CD8-positive, alpha-beta memory T cell (primary cell): ENCODE measurements around the gene BECN2. TPM values are rescaled to one million over a fixed set of nuclear protein-coding genes. Genes with fewer than 3 reads are reported as not detected.

Experiments used
- CTCF ChIA-PET: fragments of 350-600 bp; sonication (Branson Sonifier 250); formaldehyde crosslinking; loops from one replicate; lab custom pipeline; 2021; ENCODE audit warnings: antibody characterized with exemption; lab: Charles Lee
- POLR2A ChIA-PET: fragments of 350-600 bp; sonication (Branson Sonifier 250); formaldehyde crosslinking; loops from one replicate; lab custom pipeline; 2021; ENCODE audit warnings: antibody characterized with exemption; lab: Charles Lee
- DNase-seq, 5 donors: peaks; one replicate each; pipeline versions ENCODE4 v3.0.0 to v3.0.0-alpha.2; 2020 to 2022; ENCODE audit warnings: mixed read lengths in 1 of 5
- H3K27ac ChIP-seq: one replicate; pipeline ENCODE4 v1.7.0; 2013; ENCODE audit warnings: low read depth, mild to moderate bottlenecking, low read length, moderate library complexity
- H3K27me3 ChIP-seq: 2 replicates; pipeline ENCODE4 v1.7.0; 2013; ENCODE audit warnings: low read length, mild to moderate bottlenecking; ENCODE audit not compliant: insufficient read depth, poor library complexity, severe bottlenecking
- H3K36me3 ChIP-seq: 2 replicates; pipeline ENCODE4 v1.7.0; 2013; ENCODE audit warnings: mild to moderate bottlenecking, low read length, moderate library complexity; ENCODE audit not compliant: insufficient read depth
- H3K4me1 ChIP-seq: 2 replicates; pipeline ENCODE4 v1.7.0; 2013; ENCODE audit warnings: mild to moderate bottlenecking, low read length, moderate library complexity; ENCODE audit not compliant: insufficient read depth
- H3K4me3 ChIP-seq: 2 replicates; pipeline ENCODE4 v1.7.0; 2013; ENCODE audit warnings: mild to moderate bottlenecking, low read length
- H3K9me3 ChIP-seq: 2 replicates; pipeline ENCODE4 v1.7.0; 2013; ENCODE audit warnings: mild to moderate bottlenecking, low read length
- H3K27ac Mint-ChIP-seq, 8 donors: one replicate each; pipeline ENCODE4 v1.8.0; 2020 to 2021; ENCODE audit warnings: mixed read lengths in 8 of 8, mild to moderate bottlenecking in 6 of 8, inconsistent platforms in 3 of 8, moderate library complexity in 3 of 8
- H3K27me3 Mint-ChIP-seq, 2 donors: one replicate each; pipeline ENCODE4 v1.8.0; 2020 to 2021; ENCODE audit warnings: mixed read lengths in 2 of 2, mild to moderate bottlenecking in 1 of 2, moderate library complexity in 1 of 2
- H3K36me3 Mint-ChIP-seq, 3 donors: one replicate each; pipeline ENCODE4 v1.8.0; 2020 to 2021; ENCODE audit warnings: mixed read lengths in 3 of 3, inconsistent platforms in 1 of 3, mild to moderate bottlenecking in 1 of 3
- H3K4me1 Mint-ChIP-seq, 3 donors: one replicate each; pipeline ENCODE4 v1.8.0; 2020 to 2021; ENCODE audit warnings: mixed read lengths in 3 of 3, inconsistent platforms in 1 of 3, mild to moderate bottlenecking in 1 of 3
- H3K4me3 Mint-ChIP-seq, 7 donors: one replicate each; pipeline ENCODE4 v1.8.0; 2020 to 2021; ENCODE audit warnings: mixed read lengths in 7 of 7, mild to moderate bottlenecking in 6 of 7, moderate library complexity in 4 of 7, inconsistent platforms in 2 of 7
- H3K9me3 Mint-ChIP-seq, 5 donors: one replicate each; pipeline ENCODE4 v1.8.0; 2020 to 2022; ENCODE audit warnings: mixed read lengths in 5 of 5, mild to moderate bottlenecking in 3 of 5, moderate library complexity in 2 of 5, inconsistent platforms in 1 of 5
- polyA plus RNA-seq: library from polyadenylated mRNA; unstranded; fragments of 300-500 nt; fragmentation: Illumina TruSeq; gene quantifications from one replicate; pipeline ENCODE4 v1.2.3, GENCODE V29; 2021
- total RNA-seq, 2 experiments: library from RNA; stranded (reverse); gene quantifications; one replicate each; pipeline ENCODE4 v1.2.3, GENCODE V29; 2021

Gene BECN2
- total and polyA plus RNA-seq, 3 experiments from 2014 or later: not detected

DNA sequence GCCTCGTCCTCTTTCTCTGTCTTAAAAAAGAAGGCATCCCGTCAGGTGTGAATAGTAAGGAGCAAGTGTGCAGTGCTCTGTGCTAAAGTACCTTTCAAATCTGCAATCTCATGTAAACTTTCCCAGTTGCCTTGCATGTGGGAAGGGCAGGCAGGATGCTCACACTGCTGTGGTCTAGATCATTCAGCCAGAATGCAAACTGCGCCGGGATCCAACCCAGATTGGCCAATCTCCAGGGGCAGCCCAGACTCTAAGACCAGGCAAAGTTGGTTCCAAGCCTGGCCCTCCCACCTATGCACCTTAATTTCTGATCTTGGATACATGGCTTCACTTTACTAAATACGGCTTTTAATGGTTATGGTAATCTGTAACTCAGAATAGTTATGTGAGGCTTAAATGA lies 44.5 kb downstream of the BECN2 start:
- H3K36me3 Mint-ChIP-seq: no peaks in the 10 kb centered on the region
- no peak overlapping the region for H3K4me3 Mint-ChIP-seq
- H3K9me3 Mint-ChIP-seq: no peaks in the 10 kb centered on the region
- ChIA-PET POLR2A (no interaction called here), CTCF (no interaction called here)
- no peaks in the 10 kb centered on the region for H3K36me3 ChIP-seq
- no peak overlapping the region for H3K27ac ChIP-seq
- no peak overlapping the region for H3K4me3 ChIP-seq
- peaks cover 3 to 6% (median 6%) of the 10 kb centered on the region in 3 donors for H3K4me1 Mint-ChIP-seq
- H3K27me3 ChIP-seq: no peaks in the 10 kb centered on the region
- H3K9me3 ChIP-seq: no peaks in the 10 kb centered on the region
- H3K27me3 Mint-ChIP-seq: peaks cover 3 to 14% of the 10 kb centered on the region in 2 donors
- H3K27ac Mint-ChIP-seq: no peak overlapping the region
- H3K4me1 ChIP-seq: no peaks in the 10 kb centered on the region
- no peak for DNase-seq

- ChIA-PET POLR2A (no interaction called here), CTCF (no interaction called here)
- no peaks in the 10 kb centered on the region for H3K36me3 Mint-ChIP-seq
- H3K9me3 Mint-ChIP-seq: no peaks in the 10 kb centered on the region
- Histone ChIP-seq H3K4me1 (no peaks in the 10 kb centered on the region), H3K27me3 (no peaks in the 10 kb centered on the region), H3K27ac (no peak overlapping the region), H3K36me3 (no peaks in the 10 kb centered on the region), H3K9me3 (no peaks in the 10 kb centered on the region), H3K4me3 (no peak overlapping the region)
- H3K4me3 Mint-ChIP-seq: no peak overlapping the region
- DNase-seq: no peak
- H3K27ac Mint-ChIP-seq: no peak overlapping the region
- peaks cover 3 to 6% (median 6%) of the 10 kb centered on the region in 3 donors for H3K4me1 Mint-ChIP-seq
- peaks cover 3 to 14% of the 10 kb centered on the region in 2 donors for H3K27me3 Mint-ChIP-seq
These were observed 44.9 kb downstream of the BECN2 start for GRCh38 chr1:242002510-242002909.

GRCh38 chr1:242004751-242005495 lies 47.4 kb downstream of the BECN2 start:
- Mint-ChIP-seq H3K9me3 (peaks cover 0 to 2% (median 0%) of the 10 kb centered on the region in 5 donors), H3K27ac (peak overlapping the region in 1 of 8 donors; percentile 94), H3K36me3 (no peaks in the 10 kb centered on the region), H3K27me3 (peaks cover 2 to 11% of the 10 kb centered on the region in 2 donors), H3K4me3 (no peak overlapping the region), H3K4me1 (no peaks in the 10 kb centered on the region)
- Histone ChIP-seq H3K4me3 (no peak overlapping the region), H3K4me1 (no peaks in the 10 kb centered on the region), H3K27me3 (no peaks in the 10 kb centered on the region), H3K27ac (no peak overlapping the region), H3K36me3 (no peaks in the 10 kb centered on the region), H3K9me3 (no peaks in the 10 kb centered on the region)
- ChIA-PET POLR2A (no interaction called here), CTCF (interaction anchor here (1.0 kb wide), 1 partner anchor 10 kb away, joined by 3 read pairs; no protein-coding TSS in a partner anchor)
- no peak for DNase-seq

DNA sequence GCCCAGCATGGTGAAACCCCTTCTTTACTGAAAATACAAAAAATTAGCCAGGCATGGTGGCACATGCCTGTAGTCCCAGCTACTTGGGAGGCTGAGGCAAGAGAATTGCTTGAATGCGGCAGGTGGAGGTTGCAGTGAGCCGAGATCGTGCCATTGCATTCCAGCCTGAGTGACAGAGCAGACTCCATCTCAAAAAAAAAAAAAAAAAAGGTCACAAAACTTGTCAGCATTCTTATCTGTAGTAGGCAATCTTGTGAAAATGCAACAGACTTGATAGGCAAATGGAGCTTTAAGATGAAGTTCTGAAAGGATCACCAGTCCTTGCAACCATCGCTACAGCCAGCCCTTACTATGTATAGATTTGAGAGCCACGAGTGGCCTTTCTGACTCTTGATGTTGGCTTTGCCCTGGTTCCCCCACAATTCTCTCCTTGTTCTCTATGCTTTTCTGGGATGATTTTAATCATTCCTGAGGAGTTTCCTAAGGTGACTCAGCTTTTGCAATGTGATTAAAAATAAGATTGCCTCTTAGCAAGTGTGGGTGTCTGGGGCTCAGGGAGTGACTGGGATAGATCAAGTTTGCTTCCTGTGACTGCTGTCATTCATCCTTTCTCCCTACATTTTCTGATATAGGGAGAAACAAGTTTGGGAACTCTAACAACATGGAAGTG lies 48.4 kb downstream of the BECN2 start:
- no peaks in the 10 kb centered on the region for H3K9me3 ChIP-seq
- Mint-ChIP-seq H3K4me3 (no peak overlapping the region), H3K9me3 (peaks cover 0 to 2% (median 0%) of the 10 kb centered on the region in 5 donors), H3K36me3 (no peaks in the 10 kb centered on the region), H3K4me1 (no peaks in the 10 kb centered on the region), H3K27ac (no peak overlapping the region), H3K27me3 (peaks cover 2 to 10% of the 10 kb centered on the region in 2 donors)
- H3K4me1 ChIP-seq: no peaks in the 10 kb centered on the region
- no peaks in the 10 kb centered on the region for H3K27me3 ChIP-seq
- ChIA-PET CTCF (no interaction called here), POLR2A (no interaction called here)
- no peaks in the 10 kb centered on the region for H3K36me3 ChIP-seq
- no peak overlapping the region for H3K4me3 ChIP-seq
- no peak for DNase-seq
- H3K27ac ChIP-seq: no peak overlapping the region

DNA sequence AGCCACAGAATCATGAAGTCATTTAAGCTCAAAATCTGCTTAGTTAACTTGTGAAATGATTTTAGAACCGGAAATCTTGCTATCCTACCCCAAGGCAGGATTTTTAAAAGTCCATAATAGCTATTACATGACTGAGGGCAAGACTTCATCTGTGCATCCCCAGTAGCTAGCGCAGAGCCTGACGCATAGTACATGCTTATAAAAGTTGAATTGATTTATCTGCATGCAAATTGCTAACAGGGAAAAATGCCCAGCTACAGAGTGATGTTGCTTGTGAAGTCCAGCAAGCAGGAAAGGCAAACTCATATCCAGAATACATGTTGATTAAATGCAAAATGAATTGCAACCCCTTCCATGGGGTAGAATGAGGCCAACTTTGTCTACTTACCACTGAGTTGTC lies 49.4 kb downstream of the BECN2 start:
- Mint-ChIP-seq H3K36me3 (no peaks in the 10 kb centered on the region), H3K27me3 (peaks cover 2 to 7% of the 10 kb centered on the region in 2 donors), H3K4me3 (no peak overlapping the region), H3K4me1 (no peaks in the 10 kb centered on the region), H3K27ac (no peak overlapping the region), H3K9me3 (peaks cover 0 to 2% (median 0%) of the 10 kb centered on the region in 5 donors)
- Histone ChIP-seq H3K27ac (no peak overlapping the region), H3K4me3 (no peak overlapping the region), H3K9me3 (no peaks in the 10 kb centered on the region), H3K36me3 (no peaks in the 10 kb centered on the region), H3K4me1 (no peaks in the 10 kb centered on the region), H3K27me3 (no peaks in the 10 kb centered on the region)
- CTCF ChIA-PET: interaction anchor here (1.0 kb wide), 1 partner anchor 8 kb away, joined by 6 read pairs; the partner anchor contains the start of gene MAP1LC3C
- no peak for DNase-seq
- POLR2A ChIA-PET: no interaction called here

Other genes with a start within 250 kb of the BECN2 start
- 10 to 100 TPM; 65.8 to 76.1 TPM for gene EXO1, start 109.6 kb upstream of the BECN2 start, total RNA-seq
- 0.49 TPM for gene EXO1, start 109.6 kb upstream of the BECN2 start, polyA plus RNA-seq
- gene MAP1LC3C, start 41.3 kb downstream of the BECN2 start, total RNA-seq: not detected
- not detected for gene MAP1LC3C, start 41.3 kb downstream of the BECN2 start, polyA plus RNA-seq